Measurements from ENCODE around the gene TACO1.
A peak's percentile ranks its signal among the peaks of the same experiment; 100 is the strongest.

TACO1 gene

GRCh38 chr17:63601439-63602371, 1.0 kb downstream of the TACO1 start:
- peaks cover 4% of the 10 kb centered on the region; the same call in 1 of the 2 replicates for H3F3A ChIP-seq (ENCODE audit: control insufficient read depth, insufficient read depth)
- peaks cover 31% of the 10 kb centered on the region for H3K36me3 ChIP-seq (ENCODE audit: control insufficient read depth, low read length)
- no peak overlapping the region for H3K27ac ChIP-seq (ENCODE audit: low read depth, low read length)
- H3K79me2 ChIP-seq (ENCODE audit: control insufficient read depth, low read length): peaks cover 20% of the 10 kb centered on the region
- H3K4me3 ChIP-seq (ENCODE audit: low read length): peak overlapping the region; percentile 93
- no peaks in the 10 kb centered on the region for H3K27me3 ChIP-seq (ENCODE audit: control insufficient read depth, low read length)
- H3K9me2 ChIP-seq (replicated peaks; ENCODE audit: control insufficient read depth, low read length): no peaks in the 10 kb centered on the region
- no peak for TF ChIP-seq EZH2phosphoT487 (IDR thresholded peaks at IDR 0.05; ENCODE audit: borderline replicate concordance, low read length)
- no peaks in the 10 kb centered on the region for H3K9me3 ChIP-seq (ENCODE audit: control insufficient read depth, insufficient read depth, low read length)
- peaks cover 21% of the 10 kb centered on the region for H3K4me1 ChIP-seq (ENCODE audit: control insufficient read depth, low read length)
- H3K4me2 ChIP-seq (ENCODE audit: low read length): peak overlapping the region; percentile 87
- H4K20me1 ChIP-seq (ENCODE audit: control insufficient read depth, insufficient read depth, low read depth, low read length): no peaks in the 10 kb centered on the region

- Histone ChIP-seq H3K4me1 (ENCODE audit: control insufficient read depth, low read length) (peaks cover 6% of the 10 kb centered on the region; the same call in 1 of the 2 replicates), H3K4me2 (ENCODE audit: low read length) (no peak overlapping the region), H3F3A (ENCODE audit: control insufficient read depth, insufficient read depth) (peaks cover 10% of the 10 kb centered on the region), H3K4me3 (ENCODE audit: low read length) (no peak overlapping the region), H3K9me2 (replicated peaks; ENCODE audit: control insufficient read depth, low read length) (no peaks in the 10 kb centered on the region), H3K27ac (ENCODE audit: low read depth, low read length) (no peak overlapping the region), H3K9me3 (ENCODE audit: control insufficient read depth, insufficient read depth, low read length) (no peaks in the 10 kb centered on the region), H3K36me3 (ENCODE audit: control insufficient read depth, low read length) (peaks cover 37% of the 10 kb centered on the region), H3K27me3 (ENCODE audit: control insufficient read depth, low read length) (no peaks in the 10 kb centered on the region), H3K79me2 (ENCODE audit: control insufficient read depth, low read length) (no peaks in the 10 kb centered on the region), H4K20me1 (ENCODE audit: control insufficient read depth, insufficient read depth, low read depth, low read length) (no peaks in the 10 kb centered on the region; the same call in none of the 2 replicates)
- no peak for TF ChIP-seq CTCF (IDR thresholded peaks at IDR 0.05; ENCODE audit: low read depth, low read length, poor library complexity, severe bottlenecking)
- TF ChIP-seq EZH2phosphoT487 (IDR thresholded peaks at IDR 0.05; ENCODE audit: borderline replicate concordance, low read length): no peak
Measured at GRCh38 chr17:63609816-63610573, 9.3 kb downstream of the TACO1 start.

- Histone ChIP-seq H3K27me3 (ENCODE audit: control insufficient read depth, low read length) (no peaks in the 10 kb centered on the region), H3K4me2 (ENCODE audit: low read length) (no peak overlapping the region), H3K36me3 (ENCODE audit: control insufficient read depth, low read length) (peaks cover 28% of the 10 kb centered on the region), H3K79me2 (ENCODE audit: control insufficient read depth, low read length) (no peaks in the 10 kb centered on the region), H4K20me1 (ENCODE audit: control insufficient read depth, insufficient read depth, low read depth, low read length) (no peaks in the 10 kb centered on the region; the same call in none of the 2 replicates), H3K27ac (ENCODE audit: low read depth, low read length) (no peak overlapping the region), H3K9me3 (ENCODE audit: control insufficient read depth, insufficient read depth, low read length) (no peaks in the 10 kb centered on the region), H3F3A (ENCODE audit: control insufficient read depth, insufficient read depth) (peaks cover 10% of the 10 kb centered on the region), H3K4me3 (ENCODE audit: low read length) (no peak overlapping the region), H3K4me1 (ENCODE audit: control insufficient read depth, low read length) (peaks cover 6% of the 10 kb centered on the region; the same call in 1 of the 2 replicates), H3K9me2 (replicated peaks; ENCODE audit: control insufficient read depth, low read length) (no peaks in the 10 kb centered on the region)
- TF ChIP-seq EZH2phosphoT487 (IDR thresholded peaks at IDR 0.05; ENCODE audit: borderline replicate concordance, low read length) (no peak), CTCF (IDR thresholded peaks at IDR 0.05; ENCODE audit: low read depth, low read length, poor library complexity, severe bottlenecking) (no peak)
Measured at GRCh38 chr17:63610854-63611253, 10.2 kb downstream of the TACO1 start.
